Sigmoid colon (tissue), 7 donors: ENCODE data around the gene JMJD1C. TPM values are rescaled to one million over a fixed set of nuclear protein-coding genes. Genes with fewer than 3 reads are reported as not detected.

ENCODE experiments used
- DNase-seq: peaks from one replicate; pipeline ENCODE4 v3.0.0-alpha.2; 2019
- H3K27ac ChIP-seq, 4 donors: fragments of 200-600 bp; sonication (generic); one replicate each; pipeline ENCODE4 v1.5.1; 2016 to 2019; ENCODE audit warnings: mild to moderate bottlenecking in 1 of 4
- H3K27me3 ChIP-seq, 3 donors: fragments of 200-600 bp; sonication (generic); one replicate each; pipeline ENCODE4 v1.5.1; 2019; ENCODE audit warnings: mild to moderate bottlenecking in 1 of 3
- H3K36me3 ChIP-seq, 4 donors: fragments of 200-600 bp; sonication (generic); one replicate each; pipeline ENCODE4 v1.5.1; 2016 to 2019
- H3K4me1 ChIP-seq, 4 donors: fragments of 200-600 bp; sonication (generic); one replicate each; pipeline ENCODE4 v1.5.1; 2017 to 2019
- H3K4me3 ChIP-seq, 4 donors: fragments of 200-600 bp; sonication (generic); one replicate each; pipeline ENCODE4 v1.5.1; 2017 to 2019; ENCODE audit warnings: mild to moderate bottlenecking in 2 of 4, moderate library complexity in 1 of 4
- H3K9me3 ChIP-seq, 4 donors: fragments of 200-600 bp in 3 of 4; sonication (generic) in 3 of 4; one replicate each; pipeline versions ENCODE4 v1.5.1 to v1.6.1; 2013 to 2019
- EP300 ChIP-seq, 4 donors: sonication (generic); formaldehyde crosslinking; IDR thresholded peaks; one replicate each; pipeline ENCODE4 v1.6.1; 2017; ENCODE audit warnings: antibody characterized with exemption in 4 of 4
- POLR2A ChIP-seq, 2 donors: fragments of 450-650 bp; IDR thresholded peaks; one replicate each; pipeline ENCODE4 v1.6.1; 2016; ENCODE audit warnings: antibody characterized with exemption in 2 of 2, mild to moderate bottlenecking in 2 of 2, moderate library complexity in 2 of 2
- POLR2AphosphoS5 ChIP-seq, 4 donors: sonication (generic); formaldehyde crosslinking; IDR thresholded peaks; one replicate each; pipeline ENCODE4 v1.6.1; 2017; ENCODE audit warnings: antibody characterized with exemption in 4 of 4
- WGBS, 2 donors: extraction: QIAGEN DNeasy Blood & Tissue Kit; methylation state at CpG; one replicate each; pipeline ENCODE4 v1.1.7; 2013; 5-methylcytosine and 5-hydroxymethylcytosine counted together
- intact Hi-C: fragments of 100-400 bp; cut with DNase I; formaldehyde crosslinking; loops from one replicate; pipeline ENCODE4 v1.15.1; 2023
- polyA plus RNA-seq, 3 donors: library from polyadenylated mRNA; stranded (reverse); fragments of 200-250 nt; gene quantifications; one replicate each; pipeline ENCODE4 v1.2.3, GENCODE V29; 2013
- total RNA-seq, 4 donors: library from RNA; depleted of rRNA; stranded (reverse); fragments of >200 nt; gene quantifications; one replicate each; pipeline ENCODE4 v1.1.0, GENCODE V29; 2016
- TF ChIP-seq, protein P1 (sequence below), 4 experiments: fragments of 450-650 bp in 3 of 4; fragments of 200-600 bp in 1 of 4; IDR thresholded peaks; one replicate each; pipeline ENCODE4 v1.5.1; 2016 to 2019; ENCODE audit warnings: antibody characterized with exemption in 4 of 4, mild to moderate bottlenecking in 3 of 4, moderate library complexity in 2 of 4
- donor health status: healthy with polysubstance abuse.
- donor health status: Bipolar disorder and iron deficiency.
- donor health status: healthy.

The JMJD1C gene
- total and polyA plus RNA-seq, 7 donors = 13.2 to 134 (median 94.2) TPM

DNA sequence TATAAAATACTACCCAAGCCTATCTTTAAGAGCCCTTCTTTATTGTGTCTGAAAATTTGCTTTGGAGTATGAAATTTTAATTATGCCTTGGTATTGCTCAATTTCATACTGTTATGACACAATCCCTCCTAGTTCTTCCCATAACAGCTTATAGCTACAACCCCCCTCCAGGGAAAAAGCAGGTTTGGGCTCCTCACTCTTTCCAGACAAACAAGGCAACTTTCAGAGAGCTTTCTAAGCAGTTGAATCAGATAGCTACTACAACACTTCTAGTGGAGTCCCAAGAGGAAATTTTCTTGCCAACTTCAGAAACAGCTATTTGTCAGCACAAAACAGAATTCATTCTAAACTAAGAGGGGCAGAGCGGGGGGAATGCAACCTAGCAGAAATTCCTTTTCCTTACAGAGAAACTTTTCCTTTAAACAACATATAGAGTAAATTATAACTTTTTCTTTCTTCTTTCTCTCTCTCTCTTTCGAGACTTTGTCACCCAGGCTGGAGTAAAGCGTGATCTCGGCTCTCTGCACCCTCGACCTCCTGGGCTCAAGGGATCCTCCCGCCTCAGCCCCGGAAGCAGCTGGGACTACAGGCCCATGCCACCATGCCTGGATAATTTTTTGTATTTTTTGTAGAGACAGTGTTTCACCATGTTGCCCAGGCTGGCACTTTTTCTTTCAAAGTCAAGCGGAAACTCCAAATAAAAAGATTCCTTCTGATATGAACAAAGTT is 26.0 kb upstream of the JMJD1C start:
- Histone ChIP-seq H3K9me3 (no peaks in the 10 kb centered on the region), H3K36me3 (no peaks in the 10 kb centered on the region), H3K4me1 (peaks cover 0 to 28% (median 19%) of the 10 kb centered on the region in 4 donors), H3K4me3 (no peak overlapping the region), H3K27me3 (no peaks in the 10 kb centered on the region), H3K27ac (peak overlapping the region; percentile 13 to 57 (median 40))
- intact Hi-C loops = no loop called here
- 83 to 95% methylated on average over 8 of the region's 8 CpGs for WGBS, 2 donors
- peak in 1 of 4 donors; percentile 27 for TF ChIP-seq POLR2AphosphoS5 (IDR thresholded peaks at IDR 0.05)
- TF ChIP-seq, protein P1, sequence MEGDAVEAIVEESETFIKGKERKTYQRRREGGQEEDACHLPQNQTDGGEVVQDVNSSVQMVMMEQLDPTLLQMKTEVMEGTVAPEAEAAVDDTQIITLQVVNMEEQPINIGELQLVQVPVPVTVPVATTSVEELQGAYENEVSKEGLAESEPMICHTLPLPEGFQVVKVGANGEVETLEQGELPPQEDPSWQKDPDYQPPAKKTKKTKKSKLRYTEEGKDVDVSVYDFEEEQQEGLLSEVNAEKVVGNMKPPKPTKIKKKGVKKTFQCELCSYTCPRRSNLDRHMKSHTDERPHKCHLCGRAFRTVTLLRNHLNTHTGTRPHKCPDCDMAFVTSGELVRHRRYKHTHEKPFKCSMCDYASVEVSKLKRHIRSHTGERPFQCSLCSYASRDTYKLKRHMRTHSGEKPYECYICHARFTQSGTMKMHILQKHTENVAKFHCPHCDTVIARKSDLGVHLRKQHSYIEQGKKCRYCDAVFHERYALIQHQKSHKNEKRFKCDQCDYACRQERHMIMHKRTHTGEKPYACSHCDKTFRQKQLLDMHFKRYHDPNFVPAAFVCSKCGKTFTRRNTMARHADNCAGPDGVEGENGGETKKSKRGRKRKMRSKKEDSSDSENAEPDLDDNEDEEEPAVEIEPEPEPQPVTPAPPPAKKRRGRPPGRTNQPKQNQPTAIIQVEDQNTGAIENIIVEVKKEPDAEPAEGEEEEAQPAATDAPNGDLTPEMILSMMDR (IDR thresholded peaks at IDR 0.05) = no peak
- no peak for TF ChIP-seq POLR2A (IDR thresholded peaks at IDR 0.05)
- TF ChIP-seq EP300 (IDR thresholded peaks at IDR 0.05) = no peak
- DNase-seq = peak; percentile 70

DNA sequence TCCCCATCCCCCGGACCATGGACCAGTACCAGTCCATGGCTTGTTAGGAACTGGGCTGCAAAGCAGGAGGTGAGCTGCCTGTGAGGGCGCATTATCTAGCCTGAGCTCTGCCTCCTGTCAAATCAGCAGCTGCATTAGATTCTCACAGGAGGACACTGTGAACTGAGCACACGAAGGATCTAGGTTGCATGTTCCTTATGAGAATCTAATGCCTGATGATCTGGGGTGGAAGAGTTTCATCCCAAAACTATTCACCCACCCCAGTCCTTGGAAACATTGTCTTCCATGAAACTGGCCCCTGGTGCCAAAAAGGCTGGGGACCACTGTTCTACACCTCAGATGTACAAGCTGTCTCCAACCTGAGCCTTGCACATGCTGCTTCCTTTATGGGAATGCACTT is 24.1 kb upstream of the JMJD1C start:
- peaks cover 0 to 30% (median 22%) of the 10 kb centered on the region in 4 donors for H3K4me1 ChIP-seq
- 94 to 97% methylated on average over 3 of the region's 3 CpGs for WGBS, 2 donors
- H3K27me3 ChIP-seq = no peaks in the 10 kb centered on the region
- no peaks in the 10 kb centered on the region for H3K36me3 ChIP-seq
- no peaks in the 10 kb centered on the region for H3K9me3 ChIP-seq
- DNase-seq = peak; percentile 47
- H3K27ac ChIP-seq = no peak overlapping the region
- intact Hi-C loops = no loop called here
- TF ChIP-seq, protein P1 (IDR thresholded peaks at IDR 0.05) = no peak
- TF ChIP-seq POLR2A (IDR thresholded peaks at IDR 0.05) = no peak
- TF ChIP-seq POLR2AphosphoS5 (IDR thresholded peaks at IDR 0.05) = no peak
- no peak for TF ChIP-seq EP300 (IDR thresholded peaks at IDR 0.05)
- no peak overlapping the region for H3K4me3 ChIP-seq

GRCh38 chr10:63487990-63488389 is 22.2 kb upstream of the JMJD1C start:
- H3K9me3 ChIP-seq = no peaks in the 10 kb centered on the region
- 52 to 79% methylated on average over 3 of the region's 3 CpGs for WGBS, 2 donors
- H3K27ac ChIP-seq = no peak overlapping the region
- H3K36me3 ChIP-seq = no peaks in the 10 kb centered on the region
- intact Hi-C loops = no loop called here
- no peak overlapping the region for H3K4me3 ChIP-seq
- no peak for DNase-seq
- no peaks in the 10 kb centered on the region for H3K27me3 ChIP-seq
- TF ChIP-seq POLR2A (IDR thresholded peaks at IDR 0.05) (no peak), EP300 (IDR thresholded peaks at IDR 0.05) (no peak), POLR2AphosphoS5 (IDR thresholded peaks at IDR 0.05) (no peak)
- TF ChIP-seq, protein P1 (IDR thresholded peaks at IDR 0.05) = no peak
- peaks cover 0 to 30% (median 22%) of the 10 kb centered on the region in 4 donors for H3K4me1 ChIP-seq

DNA sequence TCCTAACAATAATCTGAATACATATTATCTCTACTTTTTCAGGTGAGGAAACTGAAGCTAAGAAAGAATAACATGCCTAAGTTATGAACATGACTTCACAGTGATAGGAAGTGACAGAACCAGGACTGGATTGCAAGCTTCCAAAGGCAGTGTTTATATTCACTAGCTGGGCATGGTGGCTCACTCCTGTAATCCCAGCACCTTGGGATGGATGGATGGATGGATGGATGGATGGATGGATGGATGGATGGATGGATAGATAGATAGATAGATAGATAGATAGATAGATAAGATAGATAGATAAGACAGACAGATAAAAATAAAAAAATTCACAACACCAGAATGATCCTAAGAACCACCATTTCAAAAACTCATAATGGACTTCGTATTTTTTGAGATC is 18.2 kb upstream of the JMJD1C start:
- H3K4me3 ChIP-seq = no peak overlapping the region
- peaks cover 0 to 34% (median 13%) of the 10 kb centered on the region in 4 donors for H3K4me1 ChIP-seq
- TF ChIP-seq EP300 (IDR thresholded peaks at IDR 0.05) (no peak), POLR2A (IDR thresholded peaks at IDR 0.05) (no peak), POLR2AphosphoS5 (IDR thresholded peaks at IDR 0.05) (no peak)
- TF ChIP-seq, protein P1 (IDR thresholded peaks at IDR 0.05) = no peak
- 92 to 98% methylated on average over 1 of the region's 1 CpG for WGBS, 2 donors
- no peaks in the 10 kb centered on the region for H3K9me3 ChIP-seq
- no peak for DNase-seq
- no peaks in the 10 kb centered on the region for H3K27me3 ChIP-seq
- intact Hi-C loops = no loop called here
- H3K36me3 ChIP-seq = no peaks in the 10 kb centered on the region
- no peak overlapping the region for H3K27ac ChIP-seq
